Dedifferentiated amniotic fluid mesenchymal stem cell (primary cell): Measurements from ENCODE around the gene SFRP5.

ENCODE experiments used
- DNase-seq: peaks from one replicate; pipeline ENCODE4 v3.0.0-alpha.2; 2016; ENCODE audit errors: extremely low spot score

SFRP5 gene, protein sequence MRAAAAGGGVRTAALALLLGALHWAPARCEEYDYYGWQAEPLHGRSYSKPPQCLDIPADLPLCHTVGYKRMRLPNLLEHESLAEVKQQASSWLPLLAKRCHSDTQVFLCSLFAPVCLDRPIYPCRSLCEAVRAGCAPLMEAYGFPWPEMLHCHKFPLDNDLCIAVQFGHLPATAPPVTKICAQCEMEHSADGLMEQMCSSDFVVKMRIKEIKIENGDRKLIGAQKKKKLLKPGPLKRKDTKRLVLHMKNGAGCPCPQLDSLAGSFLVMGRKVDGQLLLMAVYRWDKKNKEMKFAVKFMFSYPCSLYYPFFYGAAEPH

DNA sequence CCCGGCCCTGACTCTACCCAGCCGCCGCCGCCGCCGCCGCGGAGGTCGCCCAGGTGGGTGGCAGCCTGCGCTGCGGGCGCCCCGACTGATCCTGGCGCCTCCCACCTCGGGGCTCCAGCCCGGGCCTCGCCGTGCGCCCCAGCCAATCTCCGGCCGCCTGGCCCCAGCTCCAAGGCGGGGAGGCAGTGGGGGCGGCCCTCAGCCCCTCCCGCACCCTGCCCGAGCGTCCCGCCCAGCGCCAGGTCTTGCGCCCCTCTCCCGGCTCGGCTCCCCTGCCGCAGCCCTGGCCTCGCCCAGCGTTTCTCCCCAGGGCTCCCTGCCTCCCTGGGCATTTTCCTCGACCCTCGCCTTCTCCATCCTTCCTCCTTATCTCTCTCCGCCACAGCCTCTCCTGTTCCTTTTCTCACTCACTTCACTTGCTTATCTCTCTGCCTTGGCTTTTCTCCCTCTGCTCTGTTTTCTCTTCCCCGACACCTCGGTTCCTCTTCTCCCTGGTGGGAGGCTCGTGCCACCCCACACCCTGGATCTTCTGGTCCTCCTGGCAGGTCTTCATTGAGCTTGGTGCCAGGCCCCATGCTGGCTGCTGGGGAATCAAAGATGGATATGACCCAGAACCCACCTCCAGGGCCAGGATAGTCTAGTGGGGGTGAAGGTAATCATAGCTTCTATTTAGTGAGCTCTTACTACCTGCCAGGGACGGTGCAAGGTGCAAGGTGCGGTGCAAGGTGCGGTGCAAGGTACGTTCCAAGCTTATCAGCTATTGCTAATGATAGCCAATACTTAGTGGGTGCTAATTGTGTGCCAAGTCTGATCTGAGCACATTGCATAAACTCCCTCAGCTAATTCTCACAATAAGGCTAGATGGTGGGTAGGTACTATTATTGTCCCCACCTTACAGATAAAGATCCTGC, at the start of gene SFRP5:
SFRP5 (minus strand) TSS at position 87 of the 911 bp plus-strand sequence. CDS start 166 bp downstream, outside the sequence.
- DNase-seq: no peak

DNA sequence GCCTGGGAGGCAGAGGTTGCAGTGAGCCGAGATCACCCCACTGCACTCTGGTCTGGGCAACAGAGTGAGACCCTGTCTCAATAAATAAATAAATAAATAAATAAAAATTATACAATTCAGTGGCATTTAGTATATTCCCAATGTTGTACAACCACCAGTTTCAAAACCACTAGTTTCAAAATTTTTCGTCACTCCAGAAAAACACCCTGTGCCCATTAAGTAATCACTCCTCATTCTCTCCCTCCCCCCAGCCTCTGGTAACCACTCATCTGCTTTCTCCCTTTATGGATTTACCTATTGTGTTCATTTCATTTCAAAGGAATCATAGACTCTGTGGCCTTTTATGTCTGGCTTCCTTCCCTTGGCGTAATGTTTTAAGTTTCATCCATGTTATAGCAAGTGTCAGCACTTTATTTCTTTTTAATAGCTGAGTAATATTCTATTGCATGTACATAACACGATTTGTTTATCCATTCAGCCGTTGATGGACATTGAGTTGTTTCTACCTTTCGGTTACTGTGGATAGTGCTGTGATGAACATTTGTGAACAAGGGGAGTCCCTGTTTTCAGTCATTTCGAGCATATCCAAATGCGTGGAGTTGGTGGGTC, 48.4 kb upstream of the SFRP5 start:
- no peak for DNase-seq

DNA sequence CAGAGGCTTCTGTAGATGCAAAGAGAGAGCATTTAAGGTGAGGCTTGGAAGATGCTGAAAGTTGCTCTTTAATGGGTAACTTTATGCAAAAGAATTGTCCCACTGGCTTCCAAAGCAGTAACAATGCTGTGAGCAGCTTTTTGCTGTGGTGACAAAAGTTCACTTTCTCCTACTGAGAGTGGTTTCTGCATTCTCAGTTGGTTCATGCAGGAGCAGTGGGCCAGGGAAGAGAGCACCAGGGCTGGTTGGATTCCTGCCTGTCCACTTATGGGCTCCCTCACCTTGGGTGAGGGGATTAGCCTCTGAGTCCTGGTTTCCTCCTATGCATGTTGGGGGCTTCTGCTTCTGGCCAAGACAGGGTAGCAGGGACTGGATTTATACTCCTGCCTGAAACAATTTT, 46.8 kb upstream of the SFRP5 start:
- no peak for DNase-seq

- no peak for DNase-seq
These were observed 44.8 kb upstream of the SFRP5 start for GRCh38 chr10:97816609-97817008.

DNA sequence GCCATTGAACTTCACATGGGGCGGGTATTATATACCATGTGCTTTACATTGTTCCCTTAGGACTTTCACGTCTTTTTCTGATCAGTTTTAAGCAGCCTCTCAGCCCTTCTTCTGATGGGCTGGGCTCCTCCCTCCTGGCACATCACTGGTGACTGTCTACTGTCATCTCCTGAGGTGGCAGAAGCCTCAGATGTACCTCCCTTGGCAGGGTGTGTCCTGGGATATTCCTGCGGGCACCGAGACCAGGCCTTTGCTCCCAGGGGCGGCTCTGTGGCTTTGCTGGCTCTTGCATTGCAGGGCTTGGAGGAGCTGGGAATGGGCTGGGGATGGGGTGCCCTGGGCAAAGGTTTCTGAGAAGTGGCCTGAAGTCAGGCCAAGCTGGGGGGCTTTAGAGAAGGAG, 43.2 kb upstream of the SFRP5 start:
- no peak for DNase-seq

DNA sequence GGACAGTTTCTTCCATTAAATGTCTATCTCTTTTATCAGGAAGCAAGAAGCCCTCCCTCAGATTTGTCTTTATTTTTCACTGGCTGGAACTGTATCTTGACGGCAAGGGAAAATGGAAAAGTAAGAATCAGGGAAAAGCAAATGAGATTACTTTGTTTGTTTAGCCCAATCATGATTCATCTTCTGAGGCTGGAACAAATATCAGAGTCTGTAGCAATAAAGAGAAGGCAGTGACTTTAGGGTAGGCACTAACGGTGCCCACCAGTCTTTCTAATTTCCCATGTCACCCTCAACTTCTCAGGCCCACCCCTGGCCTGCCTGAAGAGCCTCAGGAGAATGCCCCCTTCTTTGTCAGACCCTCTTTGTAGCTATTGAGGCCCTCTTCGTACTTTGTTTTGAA, 41.5 kb upstream of the SFRP5 start:
- DNase-seq: no peak

DNA sequence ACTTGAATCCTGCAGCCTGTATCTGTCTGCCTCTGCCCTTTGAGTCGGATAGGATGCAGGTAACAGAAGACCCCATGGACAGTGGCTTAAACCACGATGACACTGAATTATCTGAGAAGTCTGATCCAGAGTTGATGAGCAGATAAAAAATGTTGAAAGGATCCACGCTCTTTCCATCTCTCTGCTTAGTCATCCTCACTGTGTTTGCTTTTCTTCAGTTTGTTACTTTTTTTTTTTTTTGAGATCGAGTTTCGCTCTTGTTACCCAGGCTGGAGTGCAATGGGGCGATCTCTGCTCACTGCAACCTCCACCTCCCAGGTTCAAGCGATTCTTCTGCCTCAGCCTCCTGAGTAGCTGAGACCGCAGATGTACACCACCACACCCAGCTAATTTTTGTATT, 40.9 kb upstream of the SFRP5 start:
- no peak for DNase-seq

DNA sequence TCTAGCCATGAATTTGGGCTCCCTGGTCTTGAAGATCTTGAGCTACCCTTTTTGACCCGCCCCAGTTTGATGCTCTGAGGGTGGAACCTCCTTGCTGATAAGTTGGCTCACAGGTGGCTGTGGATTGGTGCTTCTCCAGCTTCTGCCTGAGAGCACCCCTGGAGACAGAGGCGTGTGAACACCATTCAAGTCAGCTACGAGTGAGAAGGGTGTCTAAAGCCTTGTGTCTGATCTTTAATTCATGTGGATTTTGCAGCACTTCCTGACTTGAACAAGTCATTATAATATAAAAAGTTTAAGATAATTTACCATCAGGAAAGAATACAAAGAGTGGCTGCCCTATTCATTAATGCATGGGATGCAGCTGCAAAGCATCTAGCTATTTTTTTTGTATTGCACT, 40.2 kb upstream of the SFRP5 start:
- DNase-seq: no peak

- DNase-seq: no peak
These were observed 38.6 kb upstream of the SFRP5 start for GRCh38 chr10:97810446-97810845.

DNA sequence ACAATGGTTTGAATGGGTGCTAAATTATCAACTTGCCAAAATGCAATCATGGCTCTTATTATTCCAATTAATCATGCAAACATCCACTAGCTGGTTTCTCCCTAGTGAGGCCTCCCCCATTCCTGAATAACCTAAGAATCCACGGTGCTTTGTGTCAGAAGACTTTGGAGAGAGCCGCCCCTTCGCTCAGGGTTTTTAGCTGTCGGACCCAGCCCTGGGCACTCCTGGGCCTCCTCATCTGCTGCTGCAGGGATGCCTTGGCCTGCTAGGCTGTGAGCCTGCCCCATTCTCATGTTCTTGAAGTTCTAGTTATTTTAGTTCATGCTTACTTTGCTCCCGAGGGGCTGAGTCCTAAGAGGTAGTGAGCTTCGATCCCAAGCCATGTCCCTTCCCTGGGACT, 34.1 kb upstream of the SFRP5 start:
- no peak for DNase-seq

DNA sequence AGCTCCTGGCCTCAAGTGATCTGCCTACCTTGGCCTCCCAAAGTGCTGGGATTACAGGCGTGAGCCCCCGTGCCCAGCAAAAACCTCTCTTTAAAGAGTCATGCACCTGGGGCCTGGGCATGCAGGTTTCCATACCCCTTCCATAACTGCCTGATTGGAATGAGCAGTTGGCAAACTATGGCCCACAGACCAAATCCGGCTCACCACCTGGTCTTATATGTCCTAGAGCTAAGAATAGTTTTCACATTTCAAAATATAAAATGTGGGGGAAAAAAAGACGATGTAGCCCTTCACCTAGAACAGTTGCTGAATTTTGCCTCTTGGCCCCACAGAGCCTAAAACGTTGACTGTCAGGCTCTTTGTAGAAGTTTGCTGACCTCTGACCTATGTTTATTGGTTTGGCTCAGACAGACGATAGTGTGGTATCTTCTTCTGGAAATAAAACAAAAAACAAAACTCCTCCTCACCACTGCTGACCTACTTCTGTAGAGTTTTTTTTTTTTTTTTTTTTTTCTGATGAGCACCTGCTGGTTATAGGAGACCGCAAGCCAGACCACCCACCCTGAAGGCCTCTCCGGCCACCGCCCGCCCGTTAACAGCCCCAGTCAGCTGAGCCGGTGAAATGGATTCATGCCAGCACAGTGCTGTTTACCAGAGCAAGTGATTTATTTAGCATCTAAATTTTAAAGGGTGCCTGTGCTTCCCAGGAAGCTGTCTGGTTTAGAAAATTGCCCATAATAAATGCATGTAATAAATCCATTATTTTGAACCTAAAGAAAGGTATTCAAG, 33.5 kb upstream of the SFRP5 start:
- no peak for DNase-seq

- no peak for DNase-seq
These were observed 29.6 kb upstream of the SFRP5 start for GRCh38 chr10:97801422-97801821.

GRCh38 chr10:97800474-97800873, 28.7 kb upstream of the SFRP5 start:
- DNase-seq: no peak

- DNase-seq: no peak
These were observed 27.3 kb upstream of the SFRP5 start for GRCh38 chr10:97798958-97799610.

- no peak for DNase-seq
These were observed 24.9 kb upstream of the SFRP5 start for GRCh38 chr10:97796651-97797050.

DNA sequence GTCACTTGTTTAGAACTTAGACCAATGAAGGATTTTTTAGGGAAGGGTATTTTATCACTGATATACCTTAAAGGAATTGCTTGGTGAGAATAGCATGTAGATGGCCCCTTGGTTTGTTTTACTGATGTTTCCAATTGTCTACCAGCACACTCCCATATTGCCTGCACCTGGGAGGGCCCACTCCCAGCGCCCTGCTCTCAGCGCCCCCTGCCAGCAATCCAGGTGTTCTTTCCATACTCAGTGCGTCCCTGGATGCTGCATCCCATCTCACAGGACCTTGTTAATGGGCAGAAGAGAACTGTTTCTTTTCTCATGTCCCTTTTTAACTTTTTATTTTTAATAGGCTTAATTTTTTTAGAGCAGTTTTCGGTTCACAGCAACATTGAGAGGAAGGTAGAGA, 24.1 kb upstream of the SFRP5 start:
- no peak for DNase-seq

DNA sequence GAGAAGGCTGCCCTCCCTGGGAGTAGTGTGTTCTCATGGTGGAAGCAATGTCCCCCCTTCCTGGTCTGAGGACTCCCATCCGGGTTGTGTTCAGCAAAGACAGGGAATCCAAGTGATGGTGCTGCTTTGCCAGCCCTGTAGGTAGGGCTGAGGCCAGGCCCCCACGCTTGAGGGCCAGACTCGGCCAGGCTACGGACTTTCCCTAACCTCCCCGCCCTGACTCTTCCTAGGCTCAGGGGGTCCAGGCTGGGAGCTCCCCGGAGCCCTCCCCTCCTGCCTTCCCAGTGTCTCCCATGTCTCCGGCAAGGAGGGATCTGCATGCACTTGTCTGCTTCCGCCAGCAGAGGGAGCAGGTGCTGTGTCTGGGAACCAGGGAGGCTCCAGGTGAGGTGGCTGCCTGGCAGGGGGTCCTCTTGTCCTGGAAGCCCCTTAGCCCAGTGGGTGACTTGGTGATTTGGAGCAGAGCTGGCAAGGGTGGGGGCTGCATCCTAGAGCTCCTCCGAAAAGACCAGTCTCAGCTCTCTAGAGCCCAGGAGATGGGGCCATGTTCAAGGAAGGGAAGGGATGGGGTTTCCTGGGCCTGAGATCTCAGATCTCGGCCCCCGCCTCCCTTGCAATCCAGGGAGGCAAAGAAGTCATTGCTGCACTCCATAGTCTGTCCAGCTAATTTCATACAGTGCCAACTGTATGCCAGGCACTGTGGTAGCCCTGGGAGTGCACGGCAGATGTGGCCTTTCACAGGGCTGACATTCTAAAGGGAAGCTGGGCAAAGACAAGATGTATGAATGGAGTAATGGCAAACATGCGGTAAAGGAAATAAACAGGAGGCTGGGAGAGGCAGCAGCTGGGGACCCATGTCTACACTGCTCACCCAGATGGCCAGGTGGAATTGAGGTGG, 20.3 kb upstream of the SFRP5 start:
- peak; percentile 34 for DNase-seq

DNA sequence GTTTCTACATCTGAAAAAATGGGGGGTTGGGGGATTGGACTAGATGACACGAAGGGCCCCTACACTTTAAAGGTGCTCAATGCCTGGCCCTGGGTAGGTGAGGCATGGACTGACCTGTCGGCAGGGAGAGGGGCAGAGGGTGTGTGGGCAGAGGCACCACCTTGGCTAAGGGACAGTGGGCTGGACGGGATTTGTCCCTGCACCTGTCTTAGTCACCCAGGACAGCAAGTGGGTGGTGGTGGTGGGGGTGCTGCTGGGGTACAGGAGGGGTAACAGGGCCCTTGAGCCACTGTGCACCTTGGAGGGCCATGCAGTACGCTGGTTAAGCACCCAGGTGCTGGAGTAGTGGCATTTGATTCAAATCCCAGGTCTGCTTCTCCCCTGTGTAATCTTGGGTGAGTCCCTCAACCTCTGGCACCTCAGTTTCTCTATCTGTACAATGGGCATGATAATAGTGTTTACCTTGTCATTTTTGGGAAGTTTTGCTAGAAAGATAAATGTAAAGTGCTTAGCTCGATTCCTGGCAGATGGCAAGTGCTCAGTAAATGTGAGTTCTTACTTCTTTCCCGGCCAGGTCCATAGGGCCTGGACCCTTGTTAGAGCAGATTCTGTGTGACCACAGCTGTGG, 18.1 kb upstream of the SFRP5 start:
- no peak for DNase-seq

GRCh38 chr10:97788552-97789442, 17.0 kb upstream of the SFRP5 start:
- no peak for DNase-seq
